ENCODE measurements around the gene YBEY. TPM values are rescaled to one million over a fixed set of nuclear protein-coding genes. Genes with fewer than 3 reads are reported as not detected.

Gene YBEY
- total RNA-seq, 5 donors from 2014 or later (not counting 1 experiment from before 2014, with no cell fraction given), result 10.0 to 21.2 (median 19.3) TPM

GRCh38 chr21:46328151-46328550 is 42.0 kb downstream of the YBEY start:
- Histone ChIP-seq H3K9me3 (no peaks in the 10 kb centered on the region), H3K4me3 (ENCODE audit: control insufficient read depth in 1 of 2, extremely low read depth in 1 of 2, low read length in 1 of 2) (no peak overlapping the region), H3K27me3 (replicated peaks in 1 of 2; ENCODE audit: control insufficient read depth in 2 of 2, extremely low read depth in 1 of 2, insufficient read depth in 2 of 2, low read length in 1 of 2) (no peaks in the 10 kb centered on the region), H3K36me3 (ENCODE audit: control insufficient read depth in 2 of 2, extremely low read depth in 1 of 2, insufficient read depth in 1 of 2, low read length in 1 of 2) (peaks cover 2 to 30% of the 10 kb centered on the region in 2 donors), H3K4me1 (ENCODE audit: control insufficient read depth in 1 of 2, extremely low read depth in 1 of 2, insufficient read depth in 2 of 2, low read length in 2 of 2) (peaks cover 6 to 13% of the 10 kb centered on the region in 2 experiments), H3K27ac (ENCODE audit: low read length) (no peak overlapping the region)
- H3K4me1 Mint-ChIP-seq, result peaks cover 13 to 17% (median 14%) of the 10 kb centered on the region in 3 donors
- DNase-seq (no peak), ATAC-seq (replicated peaks in 1 of 4) (no peak)
- no peaks in the 10 kb centered on the region for H3K9me3 Mint-ChIP-seq
- no peak overlapping the region for H3K27ac Mint-ChIP-seq
- WGBS (ENCODE audit: insufficient coverage), result 100% methylated on average over 1 of the region's 5 CpGs
- H3K36me3 Mint-ChIP-seq, result peaks cover 16% of the 10 kb centered on the region
- CTCF ChIA-PET, result no interaction called here
- no peaks in the 10 kb centered on the region for H3K27me3 Mint-ChIP-seq
- no peak overlapping the region for H3K4me3 Mint-ChIP-seq
- POLR2A ChIA-PET, result no interaction called here

DNA sequence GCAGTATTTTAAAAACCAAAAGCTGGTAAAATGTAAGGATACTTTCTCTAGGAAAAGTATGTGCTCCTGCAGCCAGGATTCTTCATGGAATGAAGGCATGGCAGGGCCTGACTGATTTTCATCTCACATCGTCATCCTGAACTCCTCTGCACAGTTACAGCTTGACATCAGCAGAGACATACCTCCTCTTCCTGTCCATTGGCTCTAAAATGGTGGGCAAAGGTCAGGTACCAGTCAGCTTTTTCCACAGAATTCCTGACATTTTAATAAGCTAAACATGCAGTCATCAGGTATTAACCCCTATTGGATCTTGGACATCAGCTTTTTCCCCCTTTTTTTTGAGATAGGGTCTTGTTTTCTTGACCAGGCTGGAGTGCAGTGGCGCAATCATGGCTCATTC is 43.7 kb downstream of the YBEY start:
- Histone ChIP-seq H3K27ac (ENCODE audit: low read length) (no peak overlapping the region), H3K4me1 (ENCODE audit: control insufficient read depth in 1 of 2, extremely low read depth in 1 of 2, insufficient read depth in 2 of 2, low read length in 2 of 2) (peaks cover 6 to 8% of the 10 kb centered on the region in 2 experiments), H3K36me3 (ENCODE audit: control insufficient read depth in 2 of 2, extremely low read depth in 1 of 2, insufficient read depth in 1 of 2, low read length in 1 of 2) (peaks cover 2 to 35% of the 10 kb centered on the region in 2 donors), H3K27me3 (replicated peaks in 1 of 2; ENCODE audit: control insufficient read depth in 2 of 2, extremely low read depth in 1 of 2, insufficient read depth in 2 of 2, low read length in 1 of 2) (no peaks in the 10 kb centered on the region), H3K9me3 (no peaks in the 10 kb centered on the region), H3K4me3 (ENCODE audit: control insufficient read depth in 1 of 2, extremely low read depth in 1 of 2, low read length in 1 of 2) (no peak overlapping the region)
- DNase-seq (no peak), ATAC-seq (replicated peaks in 1 of 4) (no peak)
- Mint-ChIP-seq H3K9me3 (no peaks in the 10 kb centered on the region), H3K27me3 (no peaks in the 10 kb centered on the region), H3K4me1 (peaks cover 12 to 15% (median 13%) of the 10 kb centered on the region in 3 donors), H3K36me3 (peaks cover 16% of the 10 kb centered on the region), H3K4me3 (no peak overlapping the region), H3K27ac (no peak overlapping the region)
- POLR2A ChIA-PET, result no interaction called here
- CTCF ChIA-PET, result no interaction called here
- WGBS (ENCODE audit: insufficient coverage), result 83% methylated on average over 1 of the region's 2 CpGs

GRCh38 chr21:46334351-46335140 is 48.4 kb downstream of the YBEY start:
- ChIA-PET CTCF (interaction anchor here in 1 of 2 donors (0.6 kb wide), 1 partner anchor 180 kb away, joined by 4 read pairs; no protein-coding TSS in a partner anchor), POLR2A (interaction anchor here in 1 of 2 donors (0.7 kb wide), 1 partner anchor 12 kb away, joined by 4 read pairs; no protein-coding TSS in a partner anchor)
- no peaks in the 10 kb centered on the region for H3K9me3 Mint-ChIP-seq
- no peaks in the 10 kb centered on the region for H3K27me3 ChIP-seq (replicated peaks in 1 of 2; ENCODE audit: control insufficient read depth in 2 of 2, extremely low read depth in 1 of 2, insufficient read depth in 2 of 2, low read length in 1 of 2)
- no peak overlapping the region for H3K4me3 ChIP-seq (ENCODE audit: control insufficient read depth in 1 of 2, extremely low read depth in 1 of 2, low read length in 1 of 2)
- no peaks in the 10 kb centered on the region for H3K27me3 Mint-ChIP-seq
- H3K4me1 ChIP-seq (ENCODE audit: control insufficient read depth in 1 of 2, extremely low read depth in 1 of 2, insufficient read depth in 2 of 2, low read length in 2 of 2), result no peaks in the 10 kb centered on the region
- ATAC-seq (replicated peaks in 1 of 4), result no peak
- no peaks in the 10 kb centered on the region for H3K4me1 Mint-ChIP-seq
- no peaks in the 10 kb centered on the region for H3K9me3 ChIP-seq
- H3K36me3 ChIP-seq (ENCODE audit: control insufficient read depth in 2 of 2, extremely low read depth in 1 of 2, insufficient read depth in 1 of 2, low read length in 1 of 2), result peaks cover 11 to 46% of the 10 kb centered on the region in 2 donors
- H3K27ac Mint-ChIP-seq, result no peak overlapping the region
- H3K36me3 Mint-ChIP-seq, result peaks cover 39% of the 10 kb centered on the region
- no peak for DNase-seq
- no peak overlapping the region for H3K4me3 Mint-ChIP-seq
- H3K27ac ChIP-seq (ENCODE audit: low read length), result no peak overlapping the region
- WGBS (ENCODE audit: insufficient coverage), result 100% methylated on average over 3 of the region's 12 CpGs

GRCh38 chr21:46336603-46337002 is 50.5 kb downstream of the YBEY start:
- Histone ChIP-seq H3K4me1 (ENCODE audit: control insufficient read depth in 1 of 2, extremely low read depth in 1 of 2, insufficient read depth in 2 of 2, low read length in 2 of 2) (no peaks in the 10 kb centered on the region), H3K27ac (ENCODE audit: low read length) (no peak overlapping the region), H3K36me3 (ENCODE audit: control insufficient read depth in 2 of 2, extremely low read depth in 1 of 2, insufficient read depth in 1 of 2, low read length in 1 of 2) (peaks cover 10 to 38% of the 10 kb centered on the region in 2 donors), H3K4me3 (ENCODE audit: control insufficient read depth in 1 of 2, extremely low read depth in 1 of 2, low read length in 1 of 2) (no peak overlapping the region), H3K9me3 (no peaks in the 10 kb centered on the region), H3K27me3 (replicated peaks in 1 of 2; ENCODE audit: control insufficient read depth in 2 of 2, extremely low read depth in 1 of 2, insufficient read depth in 2 of 2, low read length in 1 of 2) (no peaks in the 10 kb centered on the region)
- peaks cover 47% of the 10 kb centered on the region for H3K36me3 Mint-ChIP-seq
- ATAC-seq (replicated peaks in 1 of 4), result no peak
- no CpG with 5 or more reads among the region's 3 CpGs for WGBS (ENCODE audit: insufficient coverage)
- DNase-seq, result no peak
- ChIA-PET CTCF (no interaction called here), POLR2A (interaction anchor here in 1 of 2 donors (0.5 to 0.6 kb wide), 2 partner anchors 192 to 317 kb away, joined by 6 to 8 read pairs; no protein-coding TSS in a partner anchor)
- H3K9me3 Mint-ChIP-seq, result no peaks in the 10 kb centered on the region
- H3K27me3 Mint-ChIP-seq, result no peaks in the 10 kb centered on the region
- no peak overlapping the region for H3K4me3 Mint-ChIP-seq
- H3K4me1 Mint-ChIP-seq, result peaks cover 0 to 6% (median 2%) of the 10 kb centered on the region in 3 donors
- no peak overlapping the region for H3K27ac Mint-ChIP-seq

GRCh38 chr21:46340998-46341397 is 54.9 kb downstream of the YBEY start:
- H3K36me3 ChIP-seq (ENCODE audit: control insufficient read depth in 2 of 2, extremely low read depth in 1 of 2, insufficient read depth in 1 of 2, low read length in 1 of 2), result peaks cover 10 to 40% of the 10 kb centered on the region in 2 donors
- H3K4me1 ChIP-seq (ENCODE audit: control insufficient read depth in 1 of 2, extremely low read depth in 1 of 2, insufficient read depth in 2 of 2, low read length in 2 of 2), result no peaks in the 10 kb centered on the region
- no peaks in the 10 kb centered on the region for H3K27me3 ChIP-seq (replicated peaks in 1 of 2; ENCODE audit: control insufficient read depth in 2 of 2, extremely low read depth in 1 of 2, insufficient read depth in 2 of 2, low read length in 1 of 2)
- ChIA-PET CTCF (no interaction called here), POLR2A (no interaction called here)
- no peaks in the 10 kb centered on the region for H3K9me3 Mint-ChIP-seq
- peaks cover 2 to 12% (median 6%) of the 10 kb centered on the region in 3 donors for H3K4me1 Mint-ChIP-seq
- H3K9me3 ChIP-seq, result no peaks in the 10 kb centered on the region
- no peak overlapping the region for H3K4me3 Mint-ChIP-seq
- DNase-seq, result no peak
- H3K27ac Mint-ChIP-seq, result no peak overlapping the region
- H3K4me3 ChIP-seq (ENCODE audit: control insufficient read depth in 1 of 2, extremely low read depth in 1 of 2, low read length in 1 of 2), result no peak overlapping the region
- no peak for ATAC-seq (replicated peaks in 1 of 4)
- no peaks in the 10 kb centered on the region for H3K27me3 Mint-ChIP-seq
- H3K36me3 Mint-ChIP-seq, result peaks cover 55% of the 10 kb centered on the region
- no peak overlapping the region for H3K27ac ChIP-seq (ENCODE audit: low read length)
- 98% methylated on average over 6 of the region's 8 CpGs for WGBS (ENCODE audit: insufficient coverage)

DNA sequence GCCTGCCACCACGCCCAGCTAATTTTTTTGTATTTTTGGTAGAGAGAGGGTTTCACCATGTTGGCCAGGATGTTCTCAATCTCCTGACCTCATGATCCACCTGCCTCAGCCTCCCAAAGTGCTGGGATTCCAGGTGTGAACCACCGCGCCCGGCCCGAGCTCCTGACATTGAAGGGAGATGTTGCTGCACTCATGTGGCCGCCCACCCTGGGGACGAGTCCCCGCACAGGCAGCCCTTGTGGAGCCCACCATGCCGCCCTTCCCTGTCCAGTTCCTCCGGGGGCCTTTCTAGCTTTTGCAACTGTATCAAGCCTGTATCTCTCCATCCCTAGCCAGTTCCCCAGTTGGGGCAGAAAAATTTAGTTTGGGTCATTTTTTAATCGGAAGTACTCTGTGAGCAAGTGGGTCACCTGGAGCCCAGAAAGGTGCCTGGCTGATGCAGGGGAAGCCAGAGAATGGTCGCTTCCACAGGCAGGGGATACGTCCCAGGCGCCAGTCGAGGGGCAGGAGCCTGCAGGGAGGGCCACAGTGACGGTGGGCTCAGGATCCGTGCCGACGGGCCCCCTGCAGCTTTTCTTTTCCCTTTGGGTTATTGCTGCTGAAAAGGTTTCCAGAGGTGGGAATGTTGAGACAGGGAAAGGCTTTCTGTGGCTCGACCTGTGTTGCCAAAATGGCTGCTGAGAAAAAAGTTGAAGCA is 58.2 kb downstream of the YBEY start:
- peaks cover 52% of the 10 kb centered on the region for H3K36me3 Mint-ChIP-seq
- H3K27me3 Mint-ChIP-seq, result no peaks in the 10 kb centered on the region
- CTCF ChIA-PET, result no interaction called here
- DNase-seq (no peak), ATAC-seq (replicated peaks in 1 of 4) (no peak)
- H3K27ac ChIP-seq (ENCODE audit: low read length), result no peak overlapping the region
- no peaks in the 10 kb centered on the region for H3K9me3 ChIP-seq
- POLR2A ChIA-PET, result no interaction called here
- no peak overlapping the region for H3K4me3 Mint-ChIP-seq
- no peaks in the 10 kb centered on the region for H3K27me3 ChIP-seq (replicated peaks in 1 of 2; ENCODE audit: control insufficient read depth in 2 of 2, extremely low read depth in 1 of 2, insufficient read depth in 2 of 2, low read length in 1 of 2)
- H3K36me3 ChIP-seq (ENCODE audit: control insufficient read depth in 2 of 2, extremely low read depth in 1 of 2, insufficient read depth in 1 of 2, low read length in 1 of 2), result peaks cover 10 to 49% of the 10 kb centered on the region in 2 donors
- H3K4me1 ChIP-seq (ENCODE audit: control insufficient read depth in 1 of 2, extremely low read depth in 1 of 2, insufficient read depth in 2 of 2, low read length in 2 of 2), result no peaks in the 10 kb centered on the region
- H3K4me3 ChIP-seq (ENCODE audit: control insufficient read depth in 1 of 2, extremely low read depth in 1 of 2, low read length in 1 of 2), result no peak overlapping the region
- H3K4me1 Mint-ChIP-seq, result peaks cover 2 to 12% (median 6%) of the 10 kb centered on the region in 3 donors
- H3K9me3 Mint-ChIP-seq, result no peaks in the 10 kb centered on the region
- WGBS (ENCODE audit: insufficient coverage), result 92% methylated on average over 10 of the region's 20 CpGs
- no peak overlapping the region for H3K27ac Mint-ChIP-seq

Data from T-cell (primary cell).